ENCODE data around the gene TYW1.
"Not testable (repeated sequence)": the region's sequence is repeated elsewhere in the genome, so short reads cannot be mapped to it uniquely, and the experiment has no call there.

The TYW1 gene

GRCh38 chr7:67139876-67140275 lies 143.2 kb downstream of the TYW1 start:
- not testable (repeated sequence) for H3K9me3 ChIP-seq (ENCODE audit: insufficient read depth, low read depth, low read length); H3K9ac ChIP-seq (ENCODE audit: low read depth, low read length); H3K36me3 ChIP-seq (ENCODE audit: insufficient read depth, low read length); H3K4me3 ChIP-seq (ENCODE audit: low read length); H3K27ac ChIP-seq (ENCODE audit: low read depth, low read length); H3K4me1 ChIP-seq (ENCODE audit: insufficient read depth, low read length); H3K27me3 ChIP-seq (ENCODE audit: insufficient read depth, low read length)
- 96% methylated on average over 2 of the region's 3 CpGs for WGBS

GRCh38 chr7:67141001-67141400 lies 144.4 kb downstream of the TYW1 start:
- H3K27ac ChIP-seq (ENCODE audit: low read depth, low read length); H3K4me3 ChIP-seq (ENCODE audit: low read length); H3K36me3 ChIP-seq (ENCODE audit: insufficient read depth, low read length); H3K4me1 ChIP-seq (ENCODE audit: insufficient read depth, low read length); H3K9ac ChIP-seq (ENCODE audit: low read depth, low read length); H3K27me3 ChIP-seq (ENCODE audit: insufficient read depth, low read length); H3K9me3 ChIP-seq (ENCODE audit: insufficient read depth, low read depth, low read length): not testable (repeated sequence)
- WGBS = 89% methylated on average over 1 of the region's 2 CpGs

GRCh38 chr7:67143091-67143786 lies 146.6 kb downstream of the TYW1 start:
- H3K27ac ChIP-seq (ENCODE audit: low read depth, low read length); H3K27me3 ChIP-seq (ENCODE audit: insufficient read depth, low read length): not testable (repeated sequence)
- 96% methylated on average over 5 of the region's 9 CpGs for WGBS

GRCh38 chr7:67145581-67146193 lies 149.1 kb downstream of the TYW1 start:
- 90% methylated on average over 2 of the region's 3 CpGs for WGBS

More at GRCh38 chr7:67143091-67143786, 146.6 kb downstream of the TYW1 start:
- H3K9me3 ChIP-seq (ENCODE audit: insufficient read depth, low read depth, low read length); H3K4me1 ChIP-seq (ENCODE audit: insufficient read depth, low read length); H3K36me3 ChIP-seq (ENCODE audit: insufficient read depth, low read length); H3K4me3 ChIP-seq (ENCODE audit: low read length); H3K9ac ChIP-seq (ENCODE audit: low read depth, low read length): not testable (repeated sequence)

GRCh38 chr7:67149131-67149530 lies 152.5 kb downstream of the TYW1 start:
- H3K9me3 ChIP-seq (ENCODE audit: insufficient read depth, low read depth, low read length); H3K4me1 ChIP-seq (ENCODE audit: insufficient read depth, low read length); H3K9ac ChIP-seq (ENCODE audit: low read depth, low read length); H3K4me3 ChIP-seq (ENCODE audit: low read length); H3K36me3 ChIP-seq (ENCODE audit: insufficient read depth, low read length); H3K27me3 ChIP-seq (ENCODE audit: insufficient read depth, low read length); H3K27ac ChIP-seq (ENCODE audit: low read depth, low read length): not testable (repeated sequence)

More at GRCh38 chr7:67145581-67146193, 149.1 kb downstream of the TYW1 start:
- not testable (repeated sequence) for H3K27ac ChIP-seq (ENCODE audit: low read depth, low read length); H3K27me3 ChIP-seq (ENCODE audit: insufficient read depth, low read length); H3K9me3 ChIP-seq (ENCODE audit: insufficient read depth, low read depth, low read length); H3K4me3 ChIP-seq (ENCODE audit: low read length); H3K36me3 ChIP-seq (ENCODE audit: insufficient read depth, low read length); H3K9ac ChIP-seq (ENCODE audit: low read depth, low read length); H3K4me1 ChIP-seq (ENCODE audit: insufficient read depth, low read length)

- H3K36me3 ChIP-seq (ENCODE audit: insufficient read depth, low read length); H3K27me3 ChIP-seq (ENCODE audit: insufficient read depth, low read length); H3K4me1 ChIP-seq (ENCODE audit: insufficient read depth, low read length); H3K27ac ChIP-seq (ENCODE audit: low read depth, low read length); H3K4me3 ChIP-seq (ENCODE audit: low read length); H3K9me3 ChIP-seq (ENCODE audit: insufficient read depth, low read depth, low read length); H3K9ac ChIP-seq (ENCODE audit: low read depth, low read length): not testable (repeated sequence)
Measured at GRCh38 chr7:67154374-67154773, 157.7 kb downstream of the TYW1 start.

- H3K4me3 ChIP-seq (ENCODE audit: low read length); H3K4me1 ChIP-seq (ENCODE audit: insufficient read depth, low read length); H3K9ac ChIP-seq (ENCODE audit: low read depth, low read length); H3K36me3 ChIP-seq (ENCODE audit: insufficient read depth, low read length); H3K9me3 ChIP-seq (ENCODE audit: insufficient read depth, low read depth, low read length); H3K27me3 ChIP-seq (ENCODE audit: insufficient read depth, low read length); H3K27ac ChIP-seq (ENCODE audit: low read depth, low read length): not testable (repeated sequence)
- 54% methylated on average over 7 of the region's 7 CpGs for WGBS
Measured at GRCh38 chr7:67156064-67156463, 159.4 kb downstream of the TYW1 start.

GRCh38 chr7:67163285-67163684 lies 166.7 kb downstream of the TYW1 start:
- H3K4me1 ChIP-seq (ENCODE audit: insufficient read depth, low read length); H3K9ac ChIP-seq (ENCODE audit: low read depth, low read length); H3K36me3 ChIP-seq (ENCODE audit: insufficient read depth, low read length); H3K9me3 ChIP-seq (ENCODE audit: insufficient read depth, low read depth, low read length); H3K27me3 ChIP-seq (ENCODE audit: insufficient read depth, low read length); H3K4me3 ChIP-seq (ENCODE audit: low read length); H3K27ac ChIP-seq (ENCODE audit: low read depth, low read length): not testable (repeated sequence)
- WGBS = 94% methylated on average over 2 of the region's 5 CpGs

- WGBS = 91% methylated on average over 3 of the region's 3 CpGs
Measured at GRCh38 chr7:67171151-67171550, 174.5 kb downstream of the TYW1 start.

GRCh38 chr7:67176730-67177129 lies 180.1 kb downstream of the TYW1 start:
- H3K4me1 ChIP-seq (ENCODE audit: insufficient read depth, low read length); H3K27ac ChIP-seq (ENCODE audit: low read depth, low read length); H3K4me3 ChIP-seq (ENCODE audit: low read length); H3K36me3 ChIP-seq (ENCODE audit: insufficient read depth, low read length); H3K9me3 ChIP-seq (ENCODE audit: insufficient read depth, low read depth, low read length); H3K27me3 ChIP-seq (ENCODE audit: insufficient read depth, low read length); H3K9ac ChIP-seq (ENCODE audit: low read depth, low read length): not testable (repeated sequence)
- WGBS = 90% methylated on average over 4 of the region's 6 CpGs

More at GRCh38 chr7:67171151-67171550, 174.5 kb downstream of the TYW1 start:
- H3K4me3 ChIP-seq (ENCODE audit: low read length); H3K36me3 ChIP-seq (ENCODE audit: insufficient read depth, low read length); H3K4me1 ChIP-seq (ENCODE audit: insufficient read depth, low read length); H3K27ac ChIP-seq (ENCODE audit: low read depth, low read length); H3K9me3 ChIP-seq (ENCODE audit: insufficient read depth, low read depth, low read length); H3K27me3 ChIP-seq (ENCODE audit: insufficient read depth, low read length); H3K9ac ChIP-seq (ENCODE audit: low read depth, low read length): not testable (repeated sequence)

GRCh38 chr7:67178915-67179688 lies 182.5 kb downstream of the TYW1 start:
- no CpG with 5 or more reads among the region's 5 CpGs for WGBS
- not testable (repeated sequence) for H3K4me3 ChIP-seq (ENCODE audit: low read length); H3K9ac ChIP-seq (ENCODE audit: low read depth, low read length); H3K4me1 ChIP-seq (ENCODE audit: insufficient read depth, low read length); H3K36me3 ChIP-seq (ENCODE audit: insufficient read depth, low read length); H3K27me3 ChIP-seq (ENCODE audit: insufficient read depth, low read length); H3K9me3 ChIP-seq (ENCODE audit: insufficient read depth, low read depth, low read length); H3K27ac ChIP-seq (ENCODE audit: low read depth, low read length)
